Activated CD8-positive, alpha-beta memory T cell treated with anti-CD3 and anti-CD28 coated beads, Interleukin-2, amount 50 U/mL, for 24 hours (primary cell): Measurements from ENCODE around the gene PRKCI.
"Not testable (repeated sequence)": the region's sequence is repeated elsewhere in the genome, so short reads cannot be mapped to it uniquely, and the experiment has no call there.

ENCODE experiments used
- DNase-seq: peaks from one replicate; pipeline ENCODE4 v3.0.0-alpha.2; 2020; ENCODE audit errors: extremely low read depth

PRKCI gene

DNA sequence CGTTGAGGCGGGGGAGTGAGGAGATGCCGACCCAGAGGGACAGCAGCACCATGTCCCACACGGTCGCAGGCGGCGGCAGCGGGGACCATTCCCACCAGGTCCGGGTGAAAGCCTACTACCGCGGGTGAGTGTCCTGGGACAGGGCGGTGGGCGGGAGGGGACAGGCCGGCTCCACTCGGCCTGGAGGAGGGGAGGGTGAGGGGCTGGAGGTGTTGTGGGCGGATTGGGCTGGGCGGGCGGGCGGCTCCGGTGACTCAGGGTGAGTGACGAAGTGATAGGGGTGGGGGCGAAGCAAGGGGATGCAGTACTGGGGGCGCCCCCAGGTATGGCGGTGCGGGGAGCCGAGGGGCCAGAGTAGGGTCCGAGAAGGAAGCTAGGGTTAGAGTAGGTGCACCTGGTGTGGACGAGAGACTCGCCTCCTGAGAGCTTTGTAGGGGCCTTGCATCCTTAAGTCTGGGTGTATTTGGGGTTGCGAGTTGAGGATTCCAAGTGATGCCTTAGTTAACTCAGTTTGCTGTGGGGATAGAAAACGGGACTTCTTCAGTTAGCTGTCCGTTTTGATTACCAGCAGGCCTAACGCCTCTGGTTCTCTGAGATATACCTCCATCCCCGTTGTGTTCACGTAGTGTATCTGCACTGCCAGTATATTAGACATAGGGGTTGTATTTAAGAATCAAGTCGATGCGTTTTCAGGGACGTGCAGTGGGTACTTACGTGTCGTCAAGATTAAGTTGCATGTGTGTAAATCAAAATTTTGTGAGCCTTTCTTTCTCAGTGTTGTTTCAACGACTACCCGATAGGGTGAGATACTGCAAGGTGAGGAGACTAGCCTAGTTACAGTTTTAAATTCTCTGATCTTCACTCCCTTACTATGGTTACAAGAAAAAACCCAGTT is 670 bp downstream of the PRKCI start:
- DNase-seq: no peak

DNA sequence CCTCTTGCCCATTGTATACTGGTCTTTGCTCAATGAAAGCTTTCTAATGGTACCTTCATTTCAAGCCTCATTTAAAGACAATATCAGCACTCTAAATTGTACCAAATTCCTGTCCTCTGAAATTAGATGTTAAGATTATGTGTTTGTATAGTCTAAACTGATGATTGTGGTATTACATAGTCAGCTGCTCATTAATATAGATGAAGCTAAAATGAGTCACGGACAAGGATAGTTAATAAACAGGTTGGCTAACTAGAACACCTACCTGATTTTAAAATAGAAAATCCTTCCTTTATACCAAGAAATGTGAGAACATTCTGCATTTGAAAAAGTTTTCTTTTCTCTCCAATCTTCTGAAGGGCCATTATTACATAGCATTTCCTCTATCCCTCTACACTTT is 2.9 kb downstream of the PRKCI start:
- no peak for DNase-seq

DNA sequence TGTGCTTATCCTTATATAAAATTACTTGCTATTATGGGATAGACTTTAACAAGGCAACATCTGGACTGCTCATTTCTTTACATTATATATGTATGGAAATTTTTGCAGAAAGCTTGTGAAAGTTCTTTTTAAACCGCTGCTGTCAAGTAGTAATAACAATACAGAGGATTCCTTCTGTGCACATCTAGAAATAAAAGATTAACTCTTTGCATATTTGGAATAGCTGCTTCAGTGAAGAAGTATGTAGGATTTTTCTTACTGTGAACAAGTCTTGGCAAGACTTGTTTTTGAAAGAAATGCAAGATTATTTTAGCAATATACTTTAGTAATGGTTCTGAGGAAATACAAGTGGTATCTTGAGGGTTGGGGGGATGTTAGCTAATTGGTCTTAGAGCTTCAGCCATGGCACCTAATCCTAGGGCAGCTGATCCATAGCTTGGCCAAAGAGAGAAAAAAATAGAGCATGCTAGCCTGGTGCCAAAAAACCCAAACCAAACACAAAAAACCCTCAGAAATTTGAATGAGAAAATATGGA is 4.3 kb downstream of the PRKCI start:
- no peak for DNase-seq

DNA sequence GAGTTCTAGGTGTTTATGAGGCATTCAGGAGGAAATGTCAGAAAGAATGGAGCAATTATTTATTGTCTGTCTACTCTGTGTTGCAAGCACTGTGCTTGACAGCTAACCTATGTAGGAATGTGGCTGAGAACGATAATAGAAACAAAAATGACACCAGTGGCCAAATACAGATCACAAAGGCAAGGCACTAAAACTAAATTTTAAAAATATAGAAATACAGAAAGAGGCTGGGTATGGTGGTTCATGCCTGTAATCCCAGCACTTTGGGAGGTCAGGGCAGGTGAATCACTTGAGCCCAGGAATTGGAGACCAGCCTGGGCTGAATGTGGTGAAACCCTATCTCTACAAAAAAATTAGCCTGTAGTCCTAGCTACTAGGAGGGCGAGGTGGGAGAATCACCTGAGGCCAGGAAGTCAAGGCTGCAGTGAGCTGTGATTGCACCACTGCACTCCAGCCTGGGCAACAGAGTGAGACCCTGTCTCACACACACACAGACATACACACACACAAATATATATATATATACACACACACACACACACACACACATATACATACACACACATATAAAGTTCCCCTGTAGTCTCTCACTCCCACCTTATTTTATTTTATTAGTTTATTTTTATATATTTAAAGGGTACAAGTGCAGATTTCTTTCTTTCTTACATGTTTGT is 6.0 kb downstream of the PRKCI start:
- no peak for DNase-seq

DNA sequence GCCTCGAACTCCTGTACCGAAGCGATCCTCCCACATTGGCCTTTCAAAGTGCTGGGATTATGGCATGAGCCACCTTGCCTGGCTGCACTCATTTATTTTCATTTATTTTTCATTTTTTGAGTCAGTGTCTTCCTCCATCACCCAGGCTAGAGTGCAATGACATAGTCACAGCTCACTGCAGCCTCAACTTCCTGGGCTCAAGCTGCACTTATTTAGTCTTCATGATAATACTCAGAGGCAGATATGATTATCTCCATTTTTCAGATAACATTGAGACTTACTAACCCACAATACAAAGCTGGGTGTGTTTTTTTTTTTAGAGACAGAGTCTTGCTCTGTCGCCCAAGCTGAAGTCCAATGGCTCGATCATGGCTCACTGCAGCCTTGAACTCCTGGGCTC is 10.0 kb downstream of the PRKCI start:
- DNase-seq: no peak

DNA sequence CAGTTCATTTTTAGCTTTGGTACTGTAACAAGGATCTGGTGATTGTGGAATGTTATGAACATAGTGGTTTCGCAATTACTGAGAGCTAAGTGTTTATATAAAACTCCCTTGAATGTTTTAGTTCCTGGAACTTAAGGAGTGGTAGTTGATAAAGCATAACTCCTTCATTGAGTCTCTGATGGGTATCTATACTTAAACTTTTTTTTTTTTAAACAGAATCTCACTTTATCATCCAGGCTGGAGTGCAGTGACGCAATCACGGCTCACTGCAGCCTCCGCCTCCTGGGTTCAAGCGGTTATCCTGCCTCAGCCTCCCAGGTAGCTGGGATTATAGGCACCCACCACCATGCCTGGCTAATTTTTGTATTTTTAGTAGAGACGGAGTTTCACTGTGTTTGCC is 11.3 kb downstream of the PRKCI start:
- no peak for DNase-seq

DNA sequence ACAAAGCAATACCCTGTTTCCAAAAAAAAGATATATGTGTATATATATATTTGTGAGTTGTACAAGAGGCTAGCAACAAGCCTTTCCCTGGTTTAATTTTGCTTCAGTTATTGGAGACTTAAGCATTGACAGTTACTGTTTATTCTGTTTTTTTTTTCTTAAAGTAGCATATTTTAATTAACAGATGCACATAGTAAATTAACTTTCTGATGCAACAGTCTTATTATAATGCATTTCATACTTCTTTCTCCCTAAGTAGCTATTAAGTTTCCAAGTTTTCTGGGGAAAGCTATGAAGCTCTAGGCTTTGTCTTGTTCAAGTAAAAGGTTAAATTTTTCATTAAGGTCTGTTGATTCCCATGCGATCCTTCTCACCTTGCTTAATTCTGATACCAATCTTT is 17.9 kb downstream of the PRKCI start:
- no peak for DNase-seq

DNA sequence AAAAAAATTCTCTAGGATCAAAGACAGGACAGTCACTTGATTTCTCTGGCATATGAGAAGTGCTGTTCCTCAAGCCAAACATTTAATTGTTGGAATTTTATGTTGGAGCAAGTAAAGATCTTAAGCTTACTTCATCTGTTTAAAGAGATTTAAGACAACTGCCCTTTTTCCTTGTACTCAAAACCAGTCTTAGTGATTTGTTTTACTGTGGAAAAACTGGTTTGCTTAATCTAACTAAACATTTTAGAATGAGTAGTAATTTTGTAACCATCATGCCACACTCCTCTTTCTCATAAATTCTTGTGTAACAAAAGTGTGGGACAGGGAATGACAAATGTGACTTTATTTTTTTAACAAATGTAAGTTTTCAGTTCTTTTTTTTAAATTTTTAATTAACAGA is 18.4 kb downstream of the PRKCI start:
- DNase-seq: no peak

DNA sequence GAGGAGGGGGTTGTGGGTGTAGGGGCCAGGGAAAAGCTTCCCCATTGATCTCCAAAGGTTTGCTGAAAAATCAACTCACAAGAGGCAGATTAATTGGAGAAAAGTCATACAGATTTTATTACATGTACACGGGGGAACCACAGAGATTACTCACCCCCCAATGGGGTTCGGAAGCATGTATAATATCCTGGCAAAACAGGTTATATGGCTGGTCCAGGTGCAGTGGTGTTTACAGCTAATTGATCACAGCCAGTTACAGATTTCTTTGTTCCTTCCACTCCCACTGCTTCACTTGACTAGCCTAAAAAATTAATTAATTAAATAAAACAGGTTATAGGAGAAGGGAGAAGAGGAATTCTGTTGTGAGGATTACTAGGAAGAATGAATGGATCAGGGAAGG is 22.4 kb downstream of the PRKCI start:
- DNase-seq: no peak

DNA sequence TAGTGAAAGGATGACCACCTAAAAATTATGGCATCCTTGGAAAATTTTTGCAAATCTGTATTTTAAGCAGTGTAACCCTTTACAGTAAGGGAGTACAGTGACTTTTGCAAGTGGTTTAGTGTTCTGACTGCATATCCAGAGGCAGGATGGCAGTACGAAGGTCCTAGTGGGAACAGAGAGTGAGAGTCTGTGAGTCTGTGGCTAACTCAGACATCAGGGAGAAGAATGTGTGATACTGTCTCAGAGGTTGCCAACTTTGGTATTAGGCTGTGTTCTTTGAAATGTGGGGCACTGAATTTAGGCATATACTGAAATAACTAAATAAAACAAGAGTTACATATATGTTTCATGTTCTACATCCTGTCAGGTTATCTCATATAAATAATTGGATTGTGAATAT is 25.7 kb downstream of the PRKCI start:
- DNase-seq: no peak

DNA sequence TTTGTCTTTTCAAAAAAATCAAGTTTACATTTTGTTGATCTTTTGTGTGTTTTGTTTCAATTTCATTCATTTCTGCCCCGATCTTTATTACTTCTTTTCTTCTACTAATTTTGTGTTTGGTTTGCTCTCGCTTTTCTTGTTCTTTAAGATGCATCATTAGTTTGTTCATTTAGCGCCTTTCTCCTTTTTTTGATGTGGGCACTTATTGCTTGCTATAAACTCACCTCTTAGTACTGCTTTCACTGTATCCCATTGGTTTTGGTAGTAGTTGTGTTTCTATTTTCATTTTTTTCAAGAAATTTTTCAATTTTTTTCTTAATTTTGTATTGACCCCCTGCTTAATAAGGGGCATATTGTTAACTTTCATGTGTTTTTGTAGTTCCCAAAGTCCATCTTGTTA is 34.4 kb downstream of the PRKCI start:
- DNase-seq: no peak

DNA sequence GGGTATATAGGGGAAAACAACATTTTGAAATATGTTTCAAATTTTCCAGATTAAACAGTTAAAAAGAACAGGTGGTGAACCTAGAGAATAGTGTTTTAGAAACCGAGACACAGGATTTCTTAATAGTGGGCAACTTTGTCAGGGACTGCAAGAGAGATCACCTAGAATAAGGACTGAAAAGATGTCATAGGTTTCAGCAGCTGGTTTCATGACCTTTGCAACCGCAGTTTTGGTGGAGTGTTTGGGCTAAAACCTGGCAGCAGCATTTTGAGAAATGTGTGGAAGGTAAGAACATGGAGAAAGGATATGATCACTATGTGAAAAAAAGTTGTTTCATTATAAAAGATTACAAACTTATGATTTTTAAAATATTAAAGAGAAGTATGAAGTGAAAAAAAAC is 34.9 kb downstream of the PRKCI start:
- no peak for DNase-seq

DNA sequence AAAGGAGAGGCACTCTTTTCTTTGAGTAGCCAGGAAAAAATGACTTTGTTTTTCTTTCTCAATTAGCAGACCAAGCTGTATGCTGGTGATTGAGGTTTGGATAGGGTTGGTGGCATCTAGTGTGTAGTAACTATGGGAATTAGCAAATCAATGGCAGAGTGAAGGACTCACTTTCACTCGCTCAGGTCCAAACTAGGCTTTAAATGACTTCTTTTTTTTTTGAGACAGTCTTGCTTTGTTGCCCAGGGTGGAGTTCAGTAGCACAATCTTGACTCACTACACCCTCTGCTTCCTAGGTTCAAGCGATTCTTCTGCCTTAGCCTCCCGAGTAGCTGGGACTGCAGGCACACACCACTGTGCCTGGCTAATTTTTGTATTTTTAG is 35.9 kb downstream of the PRKCI start:
- DNase-seq: no peak

DNA sequence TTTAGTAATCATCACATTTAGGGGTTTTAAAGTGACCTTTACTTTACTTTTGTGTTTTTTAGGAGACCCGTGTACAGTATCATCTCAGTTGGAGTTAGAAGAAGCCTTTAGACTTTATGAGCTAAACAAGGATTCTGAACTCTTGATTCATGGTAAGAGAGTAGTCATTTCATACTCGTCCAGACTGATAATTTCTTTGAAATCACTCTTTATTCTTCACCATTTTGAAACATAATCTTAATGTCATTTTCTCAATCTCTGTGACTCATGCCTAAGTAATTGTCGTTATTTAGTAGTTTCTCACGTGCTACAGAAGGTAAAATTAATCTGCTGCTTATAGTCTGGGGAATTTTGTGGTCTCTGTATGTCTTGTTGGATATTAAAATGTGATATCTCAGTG is 37.7 kb downstream of the PRKCI start:
- DNase-seq: no peak

DNA sequence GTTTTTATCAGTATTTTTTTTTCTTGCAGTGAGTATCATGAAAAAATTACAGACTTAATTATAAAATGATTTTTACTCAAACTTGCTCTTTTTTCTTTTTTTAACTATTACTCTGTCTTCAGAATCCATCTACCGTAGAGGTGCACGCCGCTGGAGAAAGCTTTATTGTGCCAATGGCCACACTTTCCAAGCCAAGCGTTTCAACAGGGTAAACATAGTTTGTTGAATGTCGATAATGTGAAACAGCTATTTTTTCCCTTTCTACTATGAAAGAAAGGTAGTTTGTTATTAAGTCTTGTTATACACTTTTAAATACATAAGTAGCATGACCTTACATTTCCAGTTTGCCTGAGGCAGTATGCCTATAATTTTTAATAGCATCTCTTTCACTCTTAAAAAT is 45.6 kb downstream of the PRKCI start:
- no peak for DNase-seq

DNA sequence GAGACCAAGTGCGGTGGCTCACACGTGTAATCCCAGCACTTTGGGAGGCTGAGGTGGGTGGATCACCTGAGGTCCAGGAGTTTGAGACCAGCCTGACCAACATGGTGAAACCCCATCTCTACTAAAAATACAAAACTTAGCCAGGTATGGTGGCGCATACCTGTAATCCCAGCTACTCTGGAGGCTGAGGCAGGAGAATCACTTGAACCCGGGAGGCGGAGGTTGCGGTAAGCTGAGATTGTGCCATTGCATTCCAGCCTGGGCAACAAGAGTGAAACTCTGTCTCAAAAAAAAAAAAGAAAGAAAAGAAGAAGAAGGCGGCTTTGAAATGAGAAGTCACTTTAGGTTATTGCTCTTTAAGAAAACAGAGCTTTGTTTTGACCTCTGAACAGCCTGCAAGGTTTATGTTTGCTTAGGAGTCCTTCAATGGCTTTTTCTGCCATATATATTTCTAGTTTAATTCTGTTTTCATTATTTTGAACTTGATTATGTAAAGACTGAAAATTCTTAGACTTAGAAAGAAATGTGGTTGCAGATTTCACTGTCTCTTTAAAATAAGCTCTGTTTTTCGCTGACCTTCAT is 47.5 kb downstream of the PRKCI start:
- not testable (repeated sequence) for DNase-seq

DNA sequence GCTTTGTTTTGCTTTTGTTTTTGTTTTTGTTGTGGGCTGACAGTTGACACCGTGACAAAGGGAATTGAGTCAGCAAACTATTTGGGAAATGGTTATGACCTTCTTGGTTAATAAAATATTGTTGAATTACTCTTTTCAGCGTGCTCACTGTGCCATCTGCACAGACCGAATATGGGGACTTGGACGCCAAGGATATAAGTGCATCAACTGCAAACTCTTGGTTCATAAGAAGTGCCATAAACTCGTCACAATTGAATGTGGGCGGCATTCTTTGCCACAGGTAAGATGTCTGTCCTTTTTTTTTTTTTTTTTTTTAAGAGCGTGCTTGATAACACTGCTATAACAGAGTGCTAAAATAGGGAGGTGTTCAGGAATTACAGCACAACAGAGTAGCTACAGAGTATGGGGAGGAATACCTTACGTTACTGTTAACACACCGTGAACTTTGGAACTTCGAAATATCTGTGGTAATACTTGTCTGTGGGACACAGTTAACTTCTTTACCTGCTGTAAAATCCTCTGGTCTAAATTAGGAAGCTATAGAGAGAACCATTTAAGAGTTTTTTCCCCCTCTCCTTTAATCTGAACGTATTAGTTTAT is 48.2 kb downstream of the PRKCI start:
- DNase-seq: no peak

DNA sequence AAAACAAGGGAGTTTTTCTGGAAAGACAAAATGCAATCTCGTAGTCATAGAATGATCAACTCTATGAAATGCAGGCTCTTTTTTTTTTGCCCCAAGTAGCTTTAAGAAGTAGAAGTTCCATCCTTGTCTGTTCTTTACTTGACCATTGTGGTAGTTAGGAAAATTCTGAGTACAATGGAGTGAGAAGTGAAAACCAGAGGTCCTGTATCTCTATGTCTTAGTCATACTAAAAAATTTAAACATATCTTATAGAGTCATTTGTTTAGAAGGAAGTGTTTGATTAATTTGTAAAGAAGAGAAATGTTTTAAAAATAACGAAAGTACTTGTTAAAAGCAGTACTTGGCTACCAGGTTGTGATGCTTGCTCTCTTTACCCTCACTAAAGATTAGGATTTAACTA is 52.4 kb downstream of the PRKCI start:
- no peak for DNase-seq

DNA sequence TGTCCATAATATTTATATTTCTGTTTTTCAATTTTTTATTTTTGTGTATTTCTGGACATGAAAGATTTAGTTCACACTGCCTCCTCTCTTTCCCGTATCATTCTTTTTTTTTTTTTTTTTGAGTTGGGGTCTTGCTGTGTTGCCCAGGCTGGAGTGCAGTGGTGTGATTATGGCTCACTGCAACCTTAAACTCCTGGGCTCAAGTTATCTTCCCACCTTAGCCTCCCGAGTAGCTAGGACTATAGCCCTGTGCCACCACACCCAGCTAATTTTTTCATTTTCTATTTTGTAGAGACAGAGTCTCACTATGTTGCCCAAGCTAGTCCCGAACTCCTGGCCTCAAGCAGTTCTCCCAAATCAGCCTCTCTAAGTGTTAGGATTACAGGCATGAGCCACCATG is 53.6 kb downstream of the PRKCI start:
- DNase-seq: no peak

DNA sequence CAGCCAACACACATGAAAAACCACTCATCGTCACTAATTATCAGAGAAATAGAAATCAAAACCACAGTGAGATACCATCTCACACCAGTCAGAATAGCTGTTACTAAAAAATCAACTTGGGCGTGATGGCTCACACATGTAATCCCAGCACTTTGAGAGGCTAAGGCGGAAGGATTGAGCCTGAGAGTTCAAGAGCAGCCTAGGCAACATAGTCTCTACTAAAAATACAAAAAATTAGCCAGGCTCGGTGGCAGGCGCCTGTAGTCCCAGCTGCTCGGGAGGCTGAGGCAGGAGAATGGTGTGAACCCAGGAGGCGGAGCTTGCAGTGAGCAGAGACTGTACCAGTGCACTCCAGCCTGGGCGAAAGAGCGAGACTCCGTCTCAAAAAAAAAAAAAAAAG is 55.1 kb downstream of the PRKCI start:
- DNase-seq: not testable (repeated sequence)

DNA sequence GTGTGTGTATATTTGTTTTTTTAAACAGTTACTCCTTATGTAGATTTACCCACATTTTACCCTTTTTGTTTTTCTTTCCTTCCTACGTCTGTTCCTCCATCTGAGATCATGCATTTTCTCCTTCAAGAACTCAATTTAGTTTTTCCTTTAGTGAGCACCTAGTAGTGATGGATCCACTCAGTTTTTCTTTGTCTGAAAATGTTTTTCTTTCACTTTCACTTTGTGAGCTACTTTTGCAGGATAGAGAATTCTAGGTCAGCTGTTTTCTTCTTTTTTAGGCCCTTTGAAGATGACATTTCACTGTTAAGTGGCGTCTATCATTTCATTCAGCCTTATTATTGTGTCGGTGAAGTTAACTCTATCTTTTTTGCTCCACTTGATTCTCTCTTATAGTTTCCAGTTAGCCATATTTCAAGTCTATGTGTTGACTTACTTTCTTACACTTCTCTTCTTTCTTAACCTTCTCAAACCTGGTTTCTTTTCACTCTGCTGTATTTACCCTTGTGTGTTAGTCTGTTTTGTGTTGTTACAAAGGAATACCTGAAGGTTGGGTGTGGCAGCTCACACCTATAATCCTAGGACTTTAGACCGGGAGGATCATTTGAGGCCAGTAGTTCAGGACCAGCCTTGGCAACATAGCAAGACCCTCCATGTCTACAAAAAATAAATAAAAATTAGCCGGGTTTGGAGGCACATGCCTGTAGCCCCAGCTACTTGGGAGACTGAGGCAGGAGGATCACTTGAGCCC is 55.8 kb downstream of the PRKCI start:
- DNase-seq: no peak

DNA sequence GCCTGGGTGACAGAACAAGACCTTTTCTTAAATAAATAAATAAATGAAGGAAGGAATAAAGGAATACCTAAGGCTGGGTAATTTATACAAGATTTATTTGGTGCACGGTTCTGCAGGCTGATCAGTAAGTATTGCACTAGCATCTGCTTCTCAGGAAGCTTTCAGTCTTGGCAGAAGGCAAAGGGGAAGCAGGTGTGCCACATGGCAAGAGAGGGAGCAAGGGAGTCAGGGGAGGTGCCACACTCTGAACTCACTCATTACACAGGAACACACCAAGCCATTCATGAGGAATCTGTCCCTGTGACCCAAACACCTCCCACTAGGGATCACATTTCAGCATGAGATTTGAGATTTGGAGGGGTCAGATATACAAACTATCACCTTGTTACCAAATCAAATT is 56.4 kb downstream of the PRKCI start:
- DNase-seq: no peak
